K562 (cell line): ENCODE results near the gene GPR32.
"Not testable (repeated sequence)": the region's sequence is repeated elsewhere in the genome, so short reads cannot be mapped to it uniquely, and the experiment has no call there.

Source experiments
- ARNT ChIP-seq, 2 experiments: fragments of 450-650 bp; IDR thresholded peaks; 2 replicates each; pipeline ENCODE4 v1.6.1; 2016; ENCODE audit warnings: mild to moderate bottlenecking in 1 of 2
- BRD4 ChIP-seq: fragments of 200-600 bp; sonication (generic); IDR thresholded peaks from 2 replicates; pipeline ENCODE4 v1.6.1; 2017; ENCODE audit warnings: inconsistent platforms
- CREB1 ChIP-seq, 2 experiments: sonication (generic) in 1 of 2; formaldehyde crosslinking in 1 of 2; IDR thresholded peaks; 2 replicates each; pipeline versions ENCODE4 v1.6.1 to v1.8.0; 2012 to 2022; ENCODE audit warnings: inconsistent platforms in 1 of 2, mild to moderate bottlenecking in 1 of 2, missing genetic modification reagents in 1 of 2, moderate library complexity in 1 of 2
- NR4A1 ChIP-seq, 2 experiments: fragments of 250-450 bp in 1 of 2; fragments of 450-650 bp in 1 of 2; sonication (Bioruptor Pico) in 1 of 2; IDR thresholded peaks; 2 replicates each; pipeline versions ENCODE4 v1.4.0 to v1.6.1; 2016 to 2020; ENCODE audit warnings: mild to moderate bottlenecking in 2 of 2, missing compliant biosample characterization in 1 of 2, missing genetic modification characterization in 1 of 2, moderate library complexity in 1 of 2
- TAF1 ChIP-seq: IDR thresholded peaks from 2 replicates; pipeline ENCODE4 v1.6.1; 2011; ENCODE audit warnings: mild to moderate bottlenecking, low read length, moderate library complexity; ENCODE audit not compliant: insufficient read depth, control insufficient read depth, severe bottlenecking; ENCODE audit errors: extremely low read depth
- TF ChIP-seq, protein P1 (sequence below): fragments of 450-650 bp; IDR thresholded peaks from 2 replicates; pipeline ENCODE4 v1.6.1; 2016; ENCODE audit warnings: borderline replicate concordance
- TF ChIP-seq, protein P2 (sequence below), 2 experiments: IDR thresholded peaks in 1 of 2; conservative IDR thresholded peaks in 1 of 2; 2 replicates each; pipeline ENCODE4 v1.6.1; 2016; ENCODE audit warnings: low read depth in 2 of 2, mild to moderate bottlenecking in 1 of 2, missing compliant biosample characterization in 1 of 2, missing genetic modification characterization in 1 of 2, moderate library complexity in 1 of 2
- TF ChIP-seq, protein P3 (sequence below): fragments of 250-450 bp; sonication (Bioruptor Pico); IDR thresholded peaks from 2 replicates; pipeline ENCODE4 v1.8.0; 2022; ENCODE audit warnings: inconsistent platforms

DNA sequence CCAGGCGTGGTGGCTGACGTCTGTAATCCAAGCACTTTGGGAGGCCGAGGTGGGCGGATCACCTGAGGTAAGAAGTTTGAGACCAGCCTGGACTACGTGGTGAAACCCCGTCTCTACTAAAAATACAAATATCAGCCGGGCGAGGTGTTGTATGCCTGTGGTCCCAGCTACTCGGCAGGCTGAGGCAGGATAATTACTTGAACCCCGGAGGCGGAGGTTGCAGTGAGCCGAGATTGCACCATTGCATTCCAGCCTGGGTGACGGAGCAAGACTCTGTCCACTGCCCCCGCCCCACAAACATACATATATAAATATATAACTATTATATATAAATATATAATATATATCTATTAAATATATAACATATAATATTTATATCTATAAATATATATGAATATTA lies 23.1 kb upstream of the GPR32 start:
- TF ChIP-seq, protein P1, sequence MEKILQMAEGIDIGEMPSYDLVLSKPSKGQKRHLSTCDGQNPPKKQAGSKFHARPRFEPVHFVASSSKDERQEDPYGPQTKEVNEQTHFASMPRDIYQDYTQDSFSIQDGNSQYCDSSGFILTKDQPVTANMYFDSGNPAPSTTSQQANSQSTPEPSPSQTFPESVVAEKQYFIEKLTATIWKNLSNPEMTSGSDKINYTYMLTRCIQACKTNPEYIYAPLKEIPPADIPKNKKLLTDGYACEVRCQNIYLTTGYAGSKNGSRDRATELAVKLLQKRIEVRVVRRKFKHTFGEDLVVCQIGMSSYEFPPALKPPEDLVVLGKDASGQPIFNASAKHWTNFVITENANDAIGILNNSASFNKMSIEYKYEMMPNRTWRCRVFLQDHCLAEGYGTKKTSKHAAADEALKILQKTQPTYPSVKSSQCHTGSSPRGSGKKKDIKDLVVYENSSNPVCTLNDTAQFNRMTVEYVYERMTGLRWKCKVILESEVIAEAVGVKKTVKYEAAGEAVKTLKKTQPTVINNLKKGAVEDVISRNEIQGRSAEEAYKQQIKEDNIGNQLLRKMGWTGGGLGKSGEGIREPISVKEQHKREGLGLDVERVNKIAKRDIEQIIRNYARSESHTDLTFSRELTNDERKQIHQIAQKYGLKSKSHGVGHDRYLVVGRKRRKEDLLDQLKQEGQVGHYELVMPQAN = not testable (repeated sequence)
- TF ChIP-seq NR4A1 (CRISPR knock-in tag; IDR thresholded peaks at IDR 0.05); NR4A1 (tag; IDR thresholded peaks at IDR 0.05); TAF1; CREB1 (IDR thresholded peaks at IDR 0.05); CREB1 (CRISPR knock-in tag; IDR thresholded peaks at IDR 0.05); ARNT (IDR thresholded peaks at IDR 0.05); BRD4: not testable (repeated sequence)
- TF ChIP-seq, protein P2, sequence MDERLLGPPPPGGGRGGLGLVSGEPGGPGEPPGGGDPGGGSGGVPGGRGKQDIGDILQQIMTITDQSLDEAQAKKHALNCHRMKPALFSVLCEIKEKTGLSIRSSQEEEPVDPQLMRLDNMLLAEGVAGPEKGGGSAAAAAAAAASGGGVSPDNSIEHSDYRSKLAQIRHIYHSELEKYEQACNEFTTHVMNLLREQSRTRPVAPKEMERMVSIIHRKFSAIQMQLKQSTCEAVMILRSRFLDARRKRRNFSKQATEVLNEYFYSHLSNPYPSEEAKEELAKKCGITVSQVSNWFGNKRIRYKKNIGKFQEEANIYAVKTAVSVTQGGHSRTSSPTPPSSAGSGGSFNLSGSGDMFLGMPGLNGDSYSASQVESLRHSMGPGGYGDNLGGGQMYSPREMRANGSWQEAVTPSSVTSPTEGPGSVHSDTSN (CRISPR knock-in tag; IDR thresholded peaks at IDR 0.05; ENCODE audit: low read depth) = not testable (repeated sequence)
- TF ChIP-seq, protein P2 (tag; conservative IDR thresholded peaks at IDR 0.05; ENCODE audit: low read depth) = not testable (repeated sequence)
- TF ChIP-seq, protein P3, sequence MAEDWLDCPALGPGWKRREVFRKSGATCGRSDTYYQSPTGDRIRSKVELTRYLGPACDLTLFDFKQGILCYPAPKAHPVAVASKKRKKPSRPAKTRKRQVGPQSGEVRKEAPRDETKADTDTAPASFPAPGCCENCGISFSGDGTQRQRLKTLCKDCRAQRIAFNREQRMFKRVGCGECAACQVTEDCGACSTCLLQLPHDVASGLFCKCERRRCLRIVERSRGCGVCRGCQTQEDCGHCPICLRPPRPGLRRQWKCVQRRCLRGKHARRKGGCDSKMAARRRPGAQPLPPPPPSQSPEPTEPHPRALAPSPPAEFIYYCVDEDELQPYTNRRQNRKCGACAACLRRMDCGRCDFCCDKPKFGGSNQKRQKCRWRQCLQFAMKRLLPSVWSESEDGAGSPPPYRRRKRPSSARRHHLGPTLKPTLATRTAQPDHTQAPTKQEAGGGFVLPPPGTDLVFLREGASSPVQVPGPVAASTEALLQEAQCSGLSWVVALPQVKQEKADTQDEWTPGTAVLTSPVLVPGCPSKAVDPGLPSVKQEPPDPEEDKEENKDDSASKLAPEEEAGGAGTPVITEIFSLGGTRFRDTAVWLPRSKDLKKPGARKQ = not testable (repeated sequence)
